KMS-11 (cell line): ENCODE data around the gene HNRNPH2.

Experiments
- H2AFZ ChIP-seq: fragments of 200-600 bp; sonication (generic); 2 replicates; pipeline ENCODE4 v1.6.1; 2016; ENCODE audit warnings: antibody characterized with exemption, mixed run types, low read depth
- H3K27ac ChIP-seq: fragments of 200-600 bp; sonication (generic); 2 replicates; pipeline ENCODE4 v1.6.1; 2016; ENCODE audit warnings: mild to moderate bottlenecking, mixed run types
- H3K27me3 ChIP-seq: fragments of 200-600 bp; sonication (generic); 2 replicates; pipeline ENCODE4 v1.6.1; 2017; ENCODE audit warnings: mild to moderate bottlenecking, low read depth, mixed run types, moderate library complexity; ENCODE audit not compliant: insufficient read depth
- H3K36me3 ChIP-seq: fragments of 200-600 bp; sonication (generic); 2 replicates; pipeline ENCODE4 v1.6.1; 2017; ENCODE audit warnings: mild to moderate bottlenecking, mixed run types; ENCODE audit not compliant: insufficient read depth
- H3K4me1 ChIP-seq: fragments of 200-600 bp; sonication (generic); 2 replicates; pipeline ENCODE4 v1.6.1; 2016; ENCODE audit warnings: mild to moderate bottlenecking, low read depth, mixed run types; ENCODE audit not compliant: poor library complexity, severe bottlenecking
- H3K4me2 ChIP-seq: fragments of 200-600 bp; sonication (generic); 2 replicates; pipeline ENCODE4 v1.7.0; 2016; ENCODE audit warnings: mild to moderate bottlenecking, mixed run types
- H3K4me3 ChIP-seq: fragments of 200-600 bp; sonication (generic); IDR thresholded peaks from 2 replicates; pipeline ENCODE4 v1.6.1; 2017; ENCODE audit warnings: low read depth, low read length, mixed read lengths; ENCODE audit not compliant: insufficient read depth
- H3K79me2 ChIP-seq: fragments of 200-600 bp; sonication (generic); 2 replicates; pipeline ENCODE4 v1.6.1; 2016; ENCODE audit warnings: low read depth, mixed run types; ENCODE audit not compliant: insufficient read depth
- H3K9ac ChIP-seq: fragments of 200-600 bp; sonication (generic); 2 replicates; pipeline ENCODE4 v1.6.1; 2016; ENCODE audit warnings: mild to moderate bottlenecking, mixed run types
- H4K20me1 ChIP-seq: fragments of 200-600 bp; sonication (generic); 2 replicates; pipeline ENCODE4 v1.6.1; 2016; ENCODE audit warnings: mild to moderate bottlenecking, mixed run types; ENCODE audit not compliant: insufficient read depth
- CTCF ChIP-seq: fragments of 200-600 bp; sonication (generic); conservative IDR thresholded peaks from 2 replicates; pipeline ENCODE4 v1.6.1; 2017; ENCODE audit warnings: low read depth, mild to moderate bottlenecking, antibody characterized with exemption, low read length, moderate library complexity, mixed read lengths

The HNRNPH2 gene

GRCh38 chrX:101419489-101419888, 11.5 kb downstream of the HNRNPH2 start:
- Histone ChIP-seq H3K36me3 (no peaks in the 10 kb centered on the region), H3K4me2 (no peak overlapping the region)

GRCh38 chrX:101427954-101428353, 19.9 kb downstream of the HNRNPH2 start:
- no peak for TF ChIP-seq CTCF
- Histone ChIP-seq H2AFZ (no peak overlapping the region), H3K27ac (no peak overlapping the region), H3K4me2 (no peak overlapping the region), H3K9ac (no peak overlapping the region), H3K36me3 (no peaks in the 10 kb centered on the region), H3K4me1 (no peaks in the 10 kb centered on the region), H3K27me3 (no peaks in the 10 kb centered on the region), H4K20me1 (no peaks in the 10 kb centered on the region), H3K79me2 (no peaks in the 10 kb centered on the region), H3K4me3 (no peak overlapping the region)

More at GRCh38 chrX:101419489-101419888, 11.5 kb downstream of the HNRNPH2 start:
- no peak overlapping the region for H3K4me3 ChIP-seq
- no peaks in the 10 kb centered on the region for H3K27me3 ChIP-seq
- peaks cover 7% of the 10 kb centered on the region for H3K4me1 ChIP-seq
- H3K79me2 ChIP-seq, result no peaks in the 10 kb centered on the region
- TF ChIP-seq CTCF, result no peak
- H3K9ac ChIP-seq, result no peak overlapping the region
- H2AFZ ChIP-seq, result no peak overlapping the region
- H4K20me1 ChIP-seq, result no peaks in the 10 kb centered on the region
- H3K27ac ChIP-seq, result no peak overlapping the region

GRCh38 chrX:101429934-101430333, 21.9 kb downstream of the HNRNPH2 start:
- Histone ChIP-seq H3K79me2 (no peaks in the 10 kb centered on the region), H3K4me2 (no peak overlapping the region), H3K9ac (no peak overlapping the region), H3K4me1 (no peaks in the 10 kb centered on the region), H3K27me3 (no peaks in the 10 kb centered on the region), H3K27ac (no peak overlapping the region), H4K20me1 (no peaks in the 10 kb centered on the region), H2AFZ (no peak overlapping the region), H3K4me3 (no peak overlapping the region), H3K36me3 (no peaks in the 10 kb centered on the region)
- TF ChIP-seq CTCF, result no peak

- H3K9ac ChIP-seq, result no peak overlapping the region
- H3K4me2 ChIP-seq, result no peak overlapping the region
- no peak overlapping the region for H3K4me3 ChIP-seq
- no peak for TF ChIP-seq CTCF
- H3K27me3 ChIP-seq, result no peaks in the 10 kb centered on the region
- no peaks in the 10 kb centered on the region for H3K79me2 ChIP-seq
- no peak overlapping the region for H3K27ac ChIP-seq
- no peaks in the 10 kb centered on the region for H3K4me1 ChIP-seq
- H3K36me3 ChIP-seq, result no peaks in the 10 kb centered on the region
- no peaks in the 10 kb centered on the region for H4K20me1 ChIP-seq
- H2AFZ ChIP-seq, result no peak overlapping the region
Observed at GRCh38 chrX:101430457-101431078, 22.5 kb downstream of the HNRNPH2 start.
